Uterus (tissue), 4 donors: Measurements from ENCODE around the gene GHRL. TPM values are rescaled to one million over a fixed set of nuclear protein-coding genes. Genes with fewer than 3 reads are reported as not detected.

Source experiments
- DNase-seq, 2 donors: peaks; one replicate each; pipeline ENCODE4 v3.0.0-alpha.2; 2019 to 2020
- H3K27ac ChIP-seq, 2 donors: fragments of 200-600 bp; sonication (generic); 1 replicate in 1 of 2; 2 replicates in 1 of 2; pipeline ENCODE4 v1.5.1; 2016 to 2018
- H3K27me3 ChIP-seq, 2 donors: fragments of 200-600 bp; sonication (generic); one replicate each; pipeline ENCODE4 v1.5.1; 2018 to 2019; ENCODE audit warnings: control low read depth in 1 of 2
- H3K36me3 ChIP-seq, 2 donors: fragments of 200-600 bp; sonication (generic); one replicate each; pipeline ENCODE4 v1.5.1; 2019; ENCODE audit warnings: control low read depth in 1 of 2
- H3K4me1 ChIP-seq, 2 donors: fragments of 200-600 bp; sonication (generic); one replicate each; pipeline ENCODE4 v1.5.1; 2018 to 2019; ENCODE audit warnings: control low read depth in 1 of 2
- H3K4me3 ChIP-seq, 2 donors: fragments of 200-600 bp; sonication (generic); 1 replicate in 1 of 2; 2 replicates in 1 of 2; pipeline ENCODE4 v1.5.1; 2018 to 2019; ENCODE audit warnings: mild to moderate bottlenecking in 1 of 2
- H3K9me3 ChIP-seq, 2 donors: fragments of 200-600 bp; sonication (generic); one replicate each; pipeline ENCODE4 v1.5.1; 2019; ENCODE audit warnings: control low read depth in 1 of 2
- POLR2A ChIP-seq, 2 donors: fragments of 450-650 bp; IDR thresholded peaks; one replicate each; pipeline ENCODE4 v1.6.1; 2016; ENCODE audit warnings: antibody characterized with exemption in 2 of 2, mild to moderate bottlenecking in 1 of 2, moderate library complexity in 1 of 2
- intact Hi-C: fragments of 100-400 bp; cut with DNase I; formaldehyde crosslinking; loops from one replicate; pipeline ENCODE4 v1.15.1; 2023; ENCODE audit warnings: low total_unique reads
- total RNA-seq, 4 donors: library from RNA; depleted of rRNA in 3 of 4; stranded (reverse); fragments of >200 nt in 3 of 4; gene quantifications; one replicate each; pipeline versions ENCODE4 v1.1.0 to v1.2.4, GENCODE V29; 2014 to 2023
- TF ChIP-seq, protein P1 (sequence below), 4 experiments: fragments of 200-600 bp in 2 of 4; fragments of 450-650 bp in 2 of 4; sonication (generic) in 2 of 4; IDR thresholded peaks; one replicate each; pipeline ENCODE4 v1.5.1; 2016 to 2019; ENCODE audit warnings: antibody characterized with exemption in 4 of 4, mild to moderate bottlenecking in 2 of 4, moderate library complexity in 1 of 4
- donor health status: DM: yes; HTN: yes; CAD: no.

GHRL gene, protein sequence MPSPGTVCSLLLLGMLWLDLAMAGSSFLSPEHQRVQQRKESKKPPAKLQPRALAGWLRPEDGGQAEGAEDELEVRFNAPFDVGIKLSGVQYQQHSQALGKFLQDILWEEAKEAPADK
- 1 to 10 TPM in 1 of 4 donors, not detected in 3; 7.9 TPM for total RNA-seq

DNA sequence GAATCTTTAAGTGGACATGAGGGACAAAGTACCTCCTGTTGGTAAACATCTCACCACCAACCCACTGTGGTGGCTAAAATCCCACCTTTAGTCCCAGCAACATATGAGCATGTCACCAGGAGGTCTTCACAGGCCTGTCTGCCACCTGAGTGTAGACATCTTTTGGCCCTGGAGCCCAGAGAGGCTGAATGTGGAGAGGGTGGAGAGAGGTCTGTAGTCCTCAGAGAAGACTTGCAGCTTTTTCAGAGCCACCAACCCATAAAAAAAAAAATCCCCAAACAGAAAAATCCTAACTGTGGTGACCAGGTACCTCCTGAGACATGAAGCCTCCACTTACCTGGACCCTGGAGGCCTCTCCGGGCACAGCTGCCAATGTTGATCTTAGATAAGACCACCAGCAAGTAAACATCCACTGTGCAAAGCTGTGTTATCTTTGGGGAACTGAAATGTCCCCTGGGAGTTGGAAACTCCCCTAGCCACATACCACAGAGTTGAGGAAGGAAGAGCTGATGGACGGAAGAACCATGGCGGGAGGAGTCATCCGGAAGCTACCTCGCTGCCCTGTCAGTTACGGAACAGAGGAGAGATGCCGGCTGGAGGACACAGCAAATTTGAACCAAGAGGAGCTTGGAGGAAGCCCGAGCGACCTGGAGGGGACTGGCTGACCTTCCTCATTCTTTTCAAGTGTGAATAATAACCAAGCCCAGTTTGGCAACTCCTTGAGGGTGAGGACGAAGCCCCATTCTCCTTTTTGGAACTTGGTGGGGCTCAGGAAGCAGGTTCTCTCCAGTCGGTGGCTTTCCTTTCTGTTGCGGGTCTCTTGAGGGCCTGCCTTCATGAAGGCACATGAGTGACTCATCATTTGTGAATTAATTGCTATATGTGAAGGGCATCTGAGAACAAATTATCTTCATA, at the start of gene GHRL:
Gene GHRL, minus strand, starts transcription at position 443 of the 915 bp plus-strand sequence. CDS start 2,767 bp downstream, outside the sequence.
- Histone ChIP-seq H3K4me1 (no peaks in the 10 kb centered on the region), H3K4me3 (no peak within 1 kb of the TSS), H3K36me3 (no peaks in the 10 kb centered on the region), H3K9me3 (no peaks in the 10 kb centered on the region), H3K27me3 (no peaks in the 10 kb centered on the region), H3K27ac (no peak within 1 kb of the TSS)
- intact Hi-C loops = no loop called here
- TF ChIP-seq, protein P1, sequence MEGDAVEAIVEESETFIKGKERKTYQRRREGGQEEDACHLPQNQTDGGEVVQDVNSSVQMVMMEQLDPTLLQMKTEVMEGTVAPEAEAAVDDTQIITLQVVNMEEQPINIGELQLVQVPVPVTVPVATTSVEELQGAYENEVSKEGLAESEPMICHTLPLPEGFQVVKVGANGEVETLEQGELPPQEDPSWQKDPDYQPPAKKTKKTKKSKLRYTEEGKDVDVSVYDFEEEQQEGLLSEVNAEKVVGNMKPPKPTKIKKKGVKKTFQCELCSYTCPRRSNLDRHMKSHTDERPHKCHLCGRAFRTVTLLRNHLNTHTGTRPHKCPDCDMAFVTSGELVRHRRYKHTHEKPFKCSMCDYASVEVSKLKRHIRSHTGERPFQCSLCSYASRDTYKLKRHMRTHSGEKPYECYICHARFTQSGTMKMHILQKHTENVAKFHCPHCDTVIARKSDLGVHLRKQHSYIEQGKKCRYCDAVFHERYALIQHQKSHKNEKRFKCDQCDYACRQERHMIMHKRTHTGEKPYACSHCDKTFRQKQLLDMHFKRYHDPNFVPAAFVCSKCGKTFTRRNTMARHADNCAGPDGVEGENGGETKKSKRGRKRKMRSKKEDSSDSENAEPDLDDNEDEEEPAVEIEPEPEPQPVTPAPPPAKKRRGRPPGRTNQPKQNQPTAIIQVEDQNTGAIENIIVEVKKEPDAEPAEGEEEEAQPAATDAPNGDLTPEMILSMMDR (IDR thresholded peaks at IDR 0.05) = no peak
- TF ChIP-seq POLR2A (IDR thresholded peaks at IDR 0.05) = no peak
- DNase-seq = no peak

DNA sequence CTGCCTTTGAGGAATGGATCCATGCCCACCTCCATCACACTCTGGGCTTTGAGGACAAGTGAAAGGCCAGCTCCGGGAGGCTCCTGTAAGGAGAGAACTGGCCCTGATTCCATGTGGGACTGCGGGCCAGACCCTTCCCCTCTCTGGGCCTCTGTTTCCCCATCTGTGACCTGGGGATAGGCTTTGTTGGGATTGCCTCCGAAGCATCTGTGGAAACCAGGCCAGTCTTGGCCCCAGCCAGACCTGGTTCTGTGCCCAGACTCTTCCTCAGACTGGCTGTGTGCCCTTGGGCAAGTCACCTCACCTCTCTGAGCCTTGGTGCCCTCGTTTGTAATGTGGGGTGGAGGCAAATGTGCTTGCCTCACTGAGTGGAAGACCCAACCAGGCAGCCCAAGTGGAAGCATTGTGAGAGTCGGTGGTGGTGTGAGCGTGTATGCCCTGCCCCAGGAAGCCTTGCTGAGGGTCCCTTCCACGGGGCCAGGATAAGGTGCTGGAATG, 49.2 kb upstream of the GHRL start:
- no peak for TF ChIP-seq POLR2A (IDR thresholded peaks at IDR 0.05)
- TF ChIP-seq, protein P1 (IDR thresholded peaks at IDR 0.05) = no peak
- no peak overlapping the region for H3K4me3 ChIP-seq
- DNase-seq = no peak
- H3K36me3 ChIP-seq = no peaks in the 10 kb centered on the region
- no peaks in the 10 kb centered on the region for H3K9me3 ChIP-seq
- no peak overlapping the region for H3K27ac ChIP-seq
- no peaks in the 10 kb centered on the region for H3K27me3 ChIP-seq
- intact Hi-C loops = loop anchor here (10.0 kb wide), 1 partner anchor 403 kb away; no protein-coding TSS in a partner anchor
- no peaks in the 10 kb centered on the region for H3K4me1 ChIP-seq

DNA sequence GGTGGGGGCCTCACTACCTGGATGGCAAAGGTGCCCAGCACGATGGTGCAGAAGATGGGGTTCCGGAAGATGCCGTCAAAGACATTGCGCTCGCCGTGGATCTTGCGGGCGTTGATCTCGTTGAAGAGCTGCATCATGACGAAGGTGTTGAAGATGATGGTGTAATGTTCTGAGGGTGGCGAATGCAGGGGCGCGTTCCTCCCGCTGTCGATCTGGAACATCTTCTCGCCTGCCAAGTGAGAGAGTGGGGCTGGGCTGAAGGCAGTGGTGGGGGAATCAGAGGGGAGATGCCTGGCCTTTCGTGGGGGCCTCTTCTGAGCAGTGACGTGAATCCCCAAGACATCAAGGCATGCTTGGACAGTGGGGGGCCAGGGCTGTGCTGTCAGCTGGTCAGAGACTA, 47.7 kb upstream of the GHRL start:
- H3K9me3 ChIP-seq = no peaks in the 10 kb centered on the region
- TF ChIP-seq, protein P1 (IDR thresholded peaks at IDR 0.05) = no peak
- TF ChIP-seq POLR2A (IDR thresholded peaks at IDR 0.05) = no peak
- intact Hi-C loops = loop anchor here (10.0 kb wide), 1 partner anchor 404 kb away; no protein-coding TSS in a partner anchor
- H3K27me3 ChIP-seq = no peaks in the 10 kb centered on the region
- H3K36me3 ChIP-seq = no peaks in the 10 kb centered on the region
- DNase-seq = no peak
- no peak overlapping the region for H3K4me3 ChIP-seq
- no peaks in the 10 kb centered on the region for H3K4me1 ChIP-seq
- no peak overlapping the region for H3K27ac ChIP-seq

DNA sequence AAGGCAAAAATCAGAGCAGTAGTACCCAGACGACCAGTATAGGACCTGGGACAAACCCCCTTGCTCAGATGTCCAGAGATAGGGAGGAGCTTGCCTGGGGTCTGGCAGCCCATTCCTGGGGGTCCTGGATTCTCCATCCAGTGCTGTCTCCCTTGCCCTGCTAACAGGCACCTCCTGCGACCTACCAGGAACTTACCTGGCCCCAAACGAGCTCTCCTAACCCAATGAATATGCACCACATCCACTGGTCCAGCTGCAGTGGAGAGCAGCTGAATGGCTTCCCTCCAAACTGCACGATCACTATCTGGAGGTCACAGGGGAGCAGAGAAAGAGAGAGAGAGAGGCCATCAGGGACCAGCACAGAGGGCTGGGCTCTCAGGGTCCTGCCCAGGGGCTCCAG, 47.3 kb upstream of the GHRL start:
- intact Hi-C loops = loop anchor here (10.0 kb wide), 1 partner anchor 405 kb away; no protein-coding TSS in a partner anchor
- no peak for TF ChIP-seq POLR2A (IDR thresholded peaks at IDR 0.05)
- TF ChIP-seq, protein P1 (IDR thresholded peaks at IDR 0.05) = no peak

More for the DNA sequence above, 47.3 kb upstream of the GHRL start:
- no peaks in the 10 kb centered on the region for H3K9me3 ChIP-seq
- H3K27ac ChIP-seq = no peak overlapping the region
- no peaks in the 10 kb centered on the region for H3K27me3 ChIP-seq
- DNase-seq = no peak
- no peak overlapping the region for H3K4me3 ChIP-seq
- H3K4me1 ChIP-seq = no peaks in the 10 kb centered on the region
- no peaks in the 10 kb centered on the region for H3K36me3 ChIP-seq
